Liver (tissue), 9 donors: ENCODE measurements around the gene TANC1. TPM values are rescaled to one million over a fixed set of nuclear protein-coding genes. Genes with fewer than 3 reads are reported as not detected.

Experiments
- DNase-seq: peaks from one replicate; pipeline ENCODE4 v3.0.0-alpha.2; 2017; ENCODE audit warnings: low spot score
- H3K27ac ChIP-seq, 2 donors: one replicate each; pipeline ENCODE4 v1.7.0; 2013; ENCODE audit warnings: inconsistent platforms in 2 of 2, low read length in 2 of 2, control low read depth in 1 of 2, low read depth in 1 of 2, mild to moderate bottlenecking in 1 of 2
- H3K27me3 ChIP-seq, 4 donors: one replicate each; pipeline versions ENCODE4 v1.6.1 to v1.7.0; 2013; ENCODE audit warnings: low read length in 3 of 4, inconsistent platforms in 1 of 4, mild to moderate bottlenecking in 1 of 4, moderate library complexity in 1 of 4; ENCODE audit not compliant: control insufficient read depth in 4 of 4, insufficient read depth in 4 of 4
- H3K36me3 ChIP-seq, 4 donors: one replicate each; pipeline versions ENCODE4 v1.6.1 to v1.7.0; 2013; ENCODE audit warnings: low read length in 3 of 4, mild to moderate bottlenecking in 3 of 4, low read depth in 1 of 4, moderate library complexity in 1 of 4; ENCODE audit not compliant: control insufficient read depth in 4 of 4, insufficient read depth in 3 of 4
- H3K4me1 ChIP-seq, 4 donors: one replicate each; pipeline versions ENCODE4 v1.6.1 to v1.7.0; 2013; ENCODE audit warnings: low read length in 3 of 4, mild to moderate bottlenecking in 3 of 4, moderate library complexity in 1 of 4; ENCODE audit not compliant: control insufficient read depth in 4 of 4, insufficient read depth in 4 of 4
- H3K4me3 ChIP-seq, 3 donors: one replicate each; pipeline versions ENCODE4 v1.6.1 to v1.7.0; 2013; ENCODE audit warnings: low read length in 3 of 3, control low read depth in 1 of 3, low read depth in 1 of 3, mild to moderate bottlenecking in 1 of 3
- H3K9ac ChIP-seq, 2 donors: one replicate each; pipeline ENCODE4 v1.7.0; 2013; ENCODE audit warnings: low read length in 2 of 2, mild to moderate bottlenecking in 2 of 2, moderate library complexity in 2 of 2, control low read depth in 1 of 2, low read depth in 1 of 2
- H3K9me3 ChIP-seq, 4 donors: one replicate each; pipeline versions ENCODE4 v1.6.1 to v1.7.0; 2013; ENCODE audit warnings: low read length in 3 of 4; ENCODE audit not compliant: control insufficient read depth in 4 of 4
- GABPA ChIP-seq, 2 donors: IDR thresholded peaks in 1 of 2; conservative IDR thresholded peaks in 1 of 2; 2 replicates each; pipeline ENCODE4 v1.6.1; 2016; ENCODE audit warnings: antibody characterized with exemption in 2 of 2, mild to moderate bottlenecking in 1 of 2, moderate library complexity in 1 of 2
- HNF4A ChIP-seq, 2 donors: conservative IDR thresholded peaks; 2 replicates each; pipeline ENCODE4 v1.6.1; 2016; ENCODE audit warnings: antibody characterized with exemption in 2 of 2, mild to moderate bottlenecking in 2 of 2
- JUND ChIP-seq, 2 donors: IDR thresholded peaks; 2 replicates each; pipeline ENCODE4 v1.6.1; 2016; ENCODE audit warnings: antibody characterized with exemption in 2 of 2
- NR2F2 ChIP-seq: IDR thresholded peaks from 2 replicates; pipeline ENCODE4 v1.6.1; 2016; ENCODE audit warnings: antibody characterized with exemption
- RAD21 ChIP-seq, 2 donors: IDR thresholded peaks; 2 replicates each; pipeline ENCODE4 v1.6.1; 2016; ENCODE audit warnings: antibody characterized with exemption in 2 of 2, mild to moderate bottlenecking in 2 of 2
- TAF1 ChIP-seq: conservative IDR thresholded peaks from 2 replicates; pipeline ENCODE4 v1.6.1; 2016; ENCODE audit warnings: antibody characterized with exemption, mild to moderate bottlenecking
- YY1 ChIP-seq: IDR thresholded peaks from 2 replicates; pipeline ENCODE4 v1.6.1; 2016; ENCODE audit warnings: antibody characterized with exemption, mild to moderate bottlenecking
- WGBS: extraction: QIAGEN DNeasy Blood & Tissue Kit; methylation state at CpG from one replicate; pipeline ENCODE4 v1.1.7; 2013; 5-methylcytosine and 5-hydroxymethylcytosine counted together
- polyA plus RNA-seq, 2 donors: library from polyadenylated mRNA; stranded (reverse) in 1 of 2; unstranded in 1 of 2; fragments of 200-250 nt in 1 of 2; fragments of >200 nt in 1 of 2; fragmentation: Nextera tagmentation in 1 of 2; extraction: Ambion mirVana in 1 of 2; gene quantifications; one replicate each; pipeline versions ENCODE4 v1.2.1 to v1.2.3, GENCODE V29; 2013 to 2015
- total RNA-seq, 2 donors: library from RNA; depleted of rRNA; stranded (reverse); fragments of >200 nt; gene quantifications; one replicate each; pipeline ENCODE4 v1.2.3, GENCODE V29; 2014
- TF ChIP-seq, protein P1 (sequence below): fragments of 150-350 bp; IDR thresholded peaks from 2 replicates; pipeline ENCODE4 v1.5.1; 2017; ENCODE audit warnings: improper control_type of control experiment, low read depth, low read length; ENCODE audit not compliant: missing input control
- TF ChIP-seq, protein P2 (sequence below): IDR thresholded peaks from 2 replicates; pipeline ENCODE4 v1.6.1; 2016; ENCODE audit warnings: antibody characterized with exemption
- TF ChIP-seq, protein P3 (sequence below): IDR thresholded peaks from 2 replicates; pipeline ENCODE4 v1.6.1; 2016; ENCODE audit warnings: antibody characterized with exemption
- TF ChIP-seq, protein P4 (sequence below): IDR thresholded peaks from 2 replicates; pipeline ENCODE4 v1.6.1; 2016; ENCODE audit warnings: antibody characterized with exemption
- donor health status: healthy.
- donor health status: healthy.
- donor health status: healthy.
- donor health status: healthy.
- donor health status: healthy.

TANC1 gene
- total and polyA plus RNA-seq, 4 donors: 3.7 to 17.7 (median 5.2) TPM

DNA sequence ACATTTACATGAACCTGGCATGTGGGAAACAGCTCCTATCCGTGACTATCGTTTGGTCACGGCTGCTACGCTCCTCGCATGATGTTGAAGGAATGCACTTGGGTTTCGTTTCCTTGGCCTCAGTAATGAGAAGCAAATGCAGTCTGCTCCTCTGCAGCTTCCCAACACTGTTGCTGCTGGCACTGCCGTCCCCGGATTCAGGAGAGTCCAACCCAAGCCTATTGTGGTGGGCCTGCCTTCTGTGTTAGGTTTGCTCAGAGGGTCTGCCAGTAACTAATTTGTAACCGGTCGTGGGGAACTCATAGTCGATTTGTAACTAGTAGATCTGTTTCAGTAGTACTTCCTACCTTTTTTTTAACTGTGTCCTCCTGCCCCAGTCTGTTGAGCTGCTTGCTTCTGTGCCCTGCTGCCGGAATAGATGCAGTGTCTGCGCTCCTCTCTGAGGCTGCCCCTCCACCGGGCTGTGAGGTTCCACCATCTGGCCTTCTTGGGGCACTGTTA is 259.7 kb downstream of the TANC1 start:
- Histone ChIP-seq H3K4me1 (no peaks in the 10 kb centered on the region), H3K4me3 (no peak overlapping the region), H3K9ac (no peak overlapping the region), H3K27me3 (no peaks in the 10 kb centered on the region), H3K27ac (no peak overlapping the region), H3K9me3 (no peaks in the 10 kb centered on the region), H3K36me3 (peaks cover 15 to 25% (median 23%) of the 10 kb centered on the region in 4 donors)
- DNase-seq: no peak
- TF ChIP-seq YY1: no peak
- no peak for TF ChIP-seq GABPA (IDR thresholded peaks at IDR 0.05 in 1 of 2, conservative IDR thresholded peaks at IDR 0.05 in 1 of 2)
- TF ChIP-seq, protein P1, sequence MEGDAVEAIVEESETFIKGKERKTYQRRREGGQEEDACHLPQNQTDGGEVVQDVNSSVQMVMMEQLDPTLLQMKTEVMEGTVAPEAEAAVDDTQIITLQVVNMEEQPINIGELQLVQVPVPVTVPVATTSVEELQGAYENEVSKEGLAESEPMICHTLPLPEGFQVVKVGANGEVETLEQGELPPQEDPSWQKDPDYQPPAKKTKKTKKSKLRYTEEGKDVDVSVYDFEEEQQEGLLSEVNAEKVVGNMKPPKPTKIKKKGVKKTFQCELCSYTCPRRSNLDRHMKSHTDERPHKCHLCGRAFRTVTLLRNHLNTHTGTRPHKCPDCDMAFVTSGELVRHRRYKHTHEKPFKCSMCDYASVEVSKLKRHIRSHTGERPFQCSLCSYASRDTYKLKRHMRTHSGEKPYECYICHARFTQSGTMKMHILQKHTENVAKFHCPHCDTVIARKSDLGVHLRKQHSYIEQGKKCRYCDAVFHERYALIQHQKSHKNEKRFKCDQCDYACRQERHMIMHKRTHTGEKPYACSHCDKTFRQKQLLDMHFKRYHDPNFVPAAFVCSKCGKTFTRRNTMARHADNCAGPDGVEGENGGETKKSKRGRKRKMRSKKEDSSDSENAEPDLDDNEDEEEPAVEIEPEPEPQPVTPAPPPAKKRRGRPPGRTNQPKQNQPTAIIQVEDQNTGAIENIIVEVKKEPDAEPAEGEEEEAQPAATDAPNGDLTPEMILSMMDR: no peak
- TF ChIP-seq, protein P2, sequence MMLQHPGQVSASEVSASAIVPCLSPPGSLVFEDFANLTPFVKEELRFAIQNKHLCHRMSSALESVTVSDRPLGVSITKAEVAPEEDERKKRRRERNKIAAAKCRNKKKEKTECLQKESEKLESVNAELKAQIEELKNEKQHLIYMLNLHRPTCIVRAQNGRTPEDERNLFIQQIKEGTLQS: no peak
- WGBS: 94% methylated on average over 14 of the region's 14 CpGs

DNA sequence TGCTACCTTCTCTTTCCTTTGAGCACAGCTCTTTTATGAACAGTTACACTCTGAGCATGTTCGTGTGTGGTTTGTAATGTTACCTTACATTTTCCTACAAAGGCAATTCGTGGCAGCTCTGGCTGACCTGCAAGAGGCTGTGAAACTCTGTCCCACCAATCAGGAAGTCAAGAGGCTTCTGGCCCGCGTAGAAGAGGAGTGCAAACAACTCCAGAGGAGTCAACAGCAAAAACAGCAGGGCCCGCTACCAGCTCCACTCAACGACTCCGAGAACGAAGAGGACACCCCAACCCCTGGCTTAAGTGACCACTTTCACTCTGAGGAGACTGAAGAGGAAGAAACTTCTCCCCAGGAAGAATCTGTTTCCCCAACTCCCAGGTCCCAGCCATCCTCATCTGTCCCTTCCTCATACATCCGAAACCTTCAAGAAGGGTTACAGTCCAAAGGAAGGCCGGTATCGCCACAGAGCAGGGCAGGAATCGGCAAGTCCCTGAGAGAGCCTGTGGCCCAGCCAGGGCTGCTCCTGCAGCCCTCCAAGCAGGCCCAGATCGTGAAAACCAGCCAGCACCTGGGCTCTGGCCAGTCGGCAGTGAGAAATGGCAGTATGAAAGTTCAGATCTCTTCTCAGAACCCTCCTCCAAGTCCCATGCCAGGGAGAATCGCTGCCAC is 261.2 kb downstream of the TANC1 start:
- no peak for DNase-seq
- Histone ChIP-seq H3K9me3 (no peaks in the 10 kb centered on the region), H3K27me3 (no peaks in the 10 kb centered on the region), H3K36me3 (peaks cover 9 to 24% (median 19%) of the 10 kb centered on the region in 4 donors), H3K9ac (no peak overlapping the region), H3K4me1 (no peaks in the 10 kb centered on the region), H3K4me3 (no peak overlapping the region), H3K27ac (no peak overlapping the region)
- 92% methylated on average over 15 of the region's 15 CpGs for WGBS
- no peak for TF ChIP-seq TAF1
- TF ChIP-seq, protein P3, sequence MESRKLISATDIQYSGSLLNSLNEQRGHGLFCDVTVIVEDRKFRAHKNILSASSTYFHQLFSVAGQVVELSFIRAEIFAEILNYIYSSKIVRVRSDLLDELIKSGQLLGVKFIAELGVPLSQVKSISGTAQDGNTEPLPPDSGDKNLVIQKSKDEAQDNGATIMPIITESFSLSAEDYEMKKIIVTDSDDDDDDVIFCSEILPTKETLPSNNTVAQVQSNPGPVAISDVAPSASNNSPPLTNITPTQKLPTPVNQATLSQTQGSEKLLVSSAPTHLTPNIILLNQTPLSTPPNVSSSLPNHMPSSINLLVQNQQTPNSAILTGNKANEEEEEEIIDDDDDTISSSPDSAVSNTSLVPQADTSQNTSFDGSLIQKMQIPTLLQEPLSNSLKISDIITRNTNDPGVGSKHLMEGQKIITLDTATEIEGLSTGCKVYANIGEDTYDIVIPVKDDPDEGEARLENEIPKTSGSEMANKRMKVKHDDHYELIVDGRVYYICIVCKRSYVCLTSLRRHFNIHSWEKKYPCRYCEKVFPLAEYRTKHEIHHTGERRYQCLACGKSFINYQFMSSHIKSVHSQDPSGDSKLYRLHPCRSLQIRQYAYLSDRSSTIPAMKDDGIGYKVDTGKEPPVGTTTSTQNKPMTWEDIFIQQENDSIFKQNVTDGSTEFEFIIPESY: no peak
- TF ChIP-seq JUND (IDR thresholded peaks at IDR 0.05): no peak
- TF ChIP-seq, protein P4, sequence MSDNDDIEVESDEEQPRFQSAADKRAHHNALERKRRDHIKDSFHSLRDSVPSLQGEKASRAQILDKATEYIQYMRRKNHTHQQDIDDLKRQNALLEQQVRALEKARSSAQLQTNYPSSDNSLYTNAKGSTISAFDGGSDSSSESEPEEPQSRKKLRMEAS: no peak

DNA sequence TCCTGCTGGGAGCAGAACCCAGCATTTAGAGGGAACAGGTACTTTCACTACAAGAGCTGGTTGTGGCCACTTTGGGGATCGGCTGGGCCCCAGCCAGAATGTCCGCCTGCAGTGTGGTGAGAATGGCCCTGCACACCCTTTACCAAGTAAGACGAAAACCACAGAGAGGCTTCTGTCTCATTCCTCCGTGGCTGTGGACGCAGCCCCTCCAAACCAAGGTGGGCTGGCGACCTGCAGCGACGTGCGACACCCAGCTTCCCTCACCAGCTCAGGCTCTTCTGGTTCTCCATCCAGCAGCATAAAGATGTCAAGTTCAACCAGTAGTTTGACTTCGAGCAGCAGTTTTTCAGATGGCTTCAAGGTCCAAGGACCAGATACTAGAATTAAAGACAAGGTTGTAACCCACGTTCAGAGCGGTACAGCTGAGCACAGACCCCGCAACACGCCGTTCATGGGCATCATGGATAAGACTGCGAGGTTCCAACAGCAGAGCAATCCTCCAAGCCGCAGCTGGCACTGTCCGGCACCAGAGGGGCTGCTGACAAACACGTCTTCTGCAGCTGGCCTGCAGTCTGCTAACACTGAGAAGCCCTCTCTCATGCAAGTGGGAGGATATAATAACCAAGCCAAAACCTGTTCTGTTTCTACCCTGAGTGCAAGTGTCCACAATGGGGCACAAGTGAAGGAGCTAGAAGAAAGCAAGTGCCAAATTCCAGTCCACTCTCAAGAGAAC is 261.9 kb downstream of the TANC1 start:
- no peak overlapping the region for H3K27ac ChIP-seq
- TF ChIP-seq, protein P1: no peak
- TF ChIP-seq, protein P3: no peak
- TF ChIP-seq GABPA (IDR thresholded peaks at IDR 0.05 in 1 of 2, conservative IDR thresholded peaks at IDR 0.05 in 1 of 2): no peak
- TF ChIP-seq, protein P4: no peak
- no peak for TF ChIP-seq NR2F2
- no peak for TF ChIP-seq RAD21 (IDR thresholded peaks at IDR 0.05)
- TF ChIP-seq HNF4A (conservative IDR thresholded peaks at IDR 0.05): no peak
- TF ChIP-seq YY1: no peak
- H3K27me3 ChIP-seq: no peaks in the 10 kb centered on the region
- H3K9ac ChIP-seq: no peak overlapping the region
- DNase-seq: no peak
- H3K9me3 ChIP-seq: no peaks in the 10 kb centered on the region
- H3K4me3 ChIP-seq: no peak overlapping the region
- peaks cover 9 to 29% (median 22%) of the 10 kb centered on the region in 4 donors for H3K36me3 ChIP-seq
- H3K4me1 ChIP-seq: no peaks in the 10 kb centered on the region
- 97% methylated on average over 19 of the region's 19 CpGs for WGBS
